ENCODE results near the gene PCDHGC4. TPM values are rescaled to one million over a fixed set of nuclear protein-coding genes. Genes with fewer than 3 reads are reported as not detected.

Gene PCDHGC4
- total and polyA plus RNA-seq, 2 of the 8 experiments (the other 6 are each of a cell fraction or from before 2014, with no cell fraction given): 2.1 to 2.4 TPM

DNA sequence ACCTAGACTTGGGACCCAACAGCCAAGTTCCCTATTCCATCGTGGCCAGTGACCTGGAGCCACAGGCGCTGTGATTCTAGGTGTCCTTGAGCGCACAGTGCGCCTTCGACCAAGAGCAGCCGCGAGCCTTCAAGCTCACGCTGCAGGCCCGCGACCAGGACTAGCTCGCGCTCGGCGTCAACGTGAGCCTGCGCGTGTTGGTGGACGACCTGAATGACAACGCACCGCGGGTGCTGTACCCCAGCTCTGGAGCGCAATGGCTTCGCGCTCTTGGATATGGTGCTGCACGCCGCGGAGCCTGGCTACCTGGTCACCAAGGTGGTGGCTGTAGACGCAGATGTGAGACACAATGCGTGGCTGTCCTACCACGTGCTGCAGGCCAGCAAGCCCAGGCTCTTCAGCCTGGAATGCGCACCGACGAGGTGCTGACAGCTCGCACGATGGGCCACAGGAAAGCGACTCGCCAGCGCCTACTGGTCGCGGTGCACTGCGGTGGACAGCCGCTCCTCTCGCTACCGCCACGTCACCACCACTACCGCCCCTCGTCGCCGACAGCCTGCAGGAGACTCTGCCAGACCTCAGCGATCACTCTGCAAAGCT is 43.2 kb upstream of the PCDHGC4 start:
- ChIA-PET CTCF (ENCODE audit: partially characterized antibody) (interaction anchor here (0.5 to 2.8 kb wide), 11 partner anchors 14 to 1195 kb away, joined by 3 to 10 read pairs (median 3); partner anchors contain the start of gene PCDHGB6), POLR2A (ENCODE audit: partially characterized antibody) (no interaction called here)

More for the DNA sequence above, 43.2 kb upstream of the PCDHGC4 start:
- Histone ChIP-seq H3K9ac (replicated peaks in 1 of 4; ENCODE audit: extremely low read depth in 1 of 4, low read depth in 3 of 4, low read length in 3 of 4) (no peak overlapping the region), H3K4me3 (ENCODE audit: extremely low read depth in 1 of 4, insufficient read depth in 2 of 4, low read depth in 3 of 4, low read length in 4 of 4) (no peak overlapping the region), H3K4me2 (ENCODE audit: insufficient read depth in 1 of 2, low read depth in 2 of 2, low read length in 2 of 2) (no peak overlapping the region), H3K23ac (ENCODE audit: insufficient read length) (no peak overlapping the region), H3K27ac (ENCODE audit: low read depth, low read length) (no peak overlapping the region), H2BK5ac (ENCODE audit: low read depth, low read length) (no peak overlapping the region), H2BK20ac (ENCODE audit: low read length) (no peak overlapping the region), H2AK5ac (ENCODE audit: low read depth, low read length) (0 out of 2 replicates have a peak overlapping the region, but pooled peaks have one; percentile 9), H3K18ac (ENCODE audit: extremely low read depth, low read length) (no peak overlapping the region), H3K79me1 (ENCODE audit: low read depth, low read length) (no peaks in the 10 kb centered on the region), H2BK12ac (ENCODE audit: low read depth, low read length) (no peak overlapping the region), H3K36me3 (ENCODE audit: control insufficient read depth in 2 of 4, insufficient read depth in 4 of 4, low read length in 3 of 4) (no peaks in the 10 kb centered on the region), H4K91ac (replicated peaks; ENCODE audit: insufficient read length, low read length) (no peak overlapping the region), H3K23me2 (ENCODE audit: low read depth, low read length) (no peaks in the 10 kb centered on the region), H2AFZ (ENCODE audit: low read length) (no peak overlapping the region), H3K14ac (ENCODE audit: insufficient read length) (no peak overlapping the region), H3K4ac (replicated peaks; ENCODE audit: insufficient read length, low read depth, low read length) (no peak overlapping the region), H3K56ac (replicated peaks; ENCODE audit: insufficient read length, low read depth, low read length) (no peak overlapping the region), H4K20me1 (replicated peaks in 1 of 2; ENCODE audit: control insufficient read depth in 1 of 2, insufficient read depth in 2 of 2, low read length in 2 of 2) (peaks cover 0 to 2% of the 10 kb centered on the region in 2 experiments), H4K5ac (ENCODE audit: insufficient read length, low read depth, low read length) (no peak overlapping the region), H3K79me2 (ENCODE audit: control insufficient read depth in 1 of 2, insufficient read depth in 2 of 2, low read length in 2 of 2) (no peaks in the 10 kb centered on the region), H3K4me1 (replicated peaks in 1 of 4; ENCODE audit: control insufficient read depth in 3 of 4, insufficient read depth in 4 of 4, low read length in 3 of 4) (no peaks in the 10 kb centered on the region), H4K8ac (ENCODE audit: extremely low read depth, insufficient read depth, low read length) (no peak overlapping the region), H3K27me3 (replicated peaks in 1 of 4; ENCODE audit: control insufficient read depth in 3 of 4, extremely low read depth in 1 of 4, insufficient read depth in 3 of 4, low read length in 3 of 4) (no peaks in the 10 kb centered on the region), H2BK15ac (ENCODE audit: low read length) (no peak overlapping the region), H3K9me3 (ENCODE audit: insufficient read depth in 2 of 2, low read depth in 1 of 2, low read length in 1 of 2) (peaks cover 2 to 6% of the 10 kb centered on the region in 2 experiments; a peak in 1 of 4 replicates), H2BK120ac (replicated peaks; ENCODE audit: low read depth, low read length) (no peak overlapping the region)
- TF ChIP-seq RNF2 (IDR thresholded peaks at IDR 0.05; ENCODE audit: borderline replicate concordance, low read depth, low read length, missing control alignments, poor library complexity, severe bottlenecking) (no peak), CREB1 (IDR thresholded peaks at IDR 0.05) (no peak), BACH1 (IDR thresholded peaks at IDR 0.05; ENCODE audit: low read length) (no peak), NRF1 (IDR thresholded peaks at IDR 0.05; ENCODE audit: low read depth, low read length) (no peak), SUZ12 (IDR thresholded peaks at IDR 0.05; ENCODE audit: low read length) (no peak), POU5F1 (IDR thresholded peaks at IDR 0.05; ENCODE audit: low read depth, low read length) (no peak), BCL11A (IDR thresholded peaks at IDR 0.05; ENCODE audit: low read depth in 2 of 2, low read length in 2 of 2) (no peak), SIX5 (IDR thresholded peaks at IDR 0.05; ENCODE audit: low read depth, low read length) (no peak), CBX5 (IDR thresholded peaks at IDR 0.05; ENCODE audit: low read depth, low read length) (no peak)
- FAIRE-seq (no peak), DNase-seq (ENCODE audit: low read depth in 1 of 2, low spot score in 2 of 2) (no peak)
- 96% methylated on average over 41 of the region's 50 CpGs; no CpG with 5 or more reads in 1 of the 2 experiments for WGBS, 2 experiments (ENCODE audit: extremely low coverage in 1 of 2, insufficient coverage in 1 of 2, insufficient read length in 1 of 2, insufficient replicate concordance in 2 of 2, low coverage in 1 of 2, low lambda C conversion rate in 2 of 2, missing lambda C conversion rate in 1 of 2)
